ENCODE measurements around the gene NUP98. TPM values are rescaled to one million over a fixed set of nuclear protein-coding genes. Genes with fewer than 3 reads are reported as not detected.

NUP98 gene
- total and polyA plus RNA-seq, 2 of the 13 experiments (the other 11 are each of a cell fraction or from before 2014, with no cell fraction given), result 76.6 to 85.3 TPM

- TF ChIP-seq, protein P1, sequence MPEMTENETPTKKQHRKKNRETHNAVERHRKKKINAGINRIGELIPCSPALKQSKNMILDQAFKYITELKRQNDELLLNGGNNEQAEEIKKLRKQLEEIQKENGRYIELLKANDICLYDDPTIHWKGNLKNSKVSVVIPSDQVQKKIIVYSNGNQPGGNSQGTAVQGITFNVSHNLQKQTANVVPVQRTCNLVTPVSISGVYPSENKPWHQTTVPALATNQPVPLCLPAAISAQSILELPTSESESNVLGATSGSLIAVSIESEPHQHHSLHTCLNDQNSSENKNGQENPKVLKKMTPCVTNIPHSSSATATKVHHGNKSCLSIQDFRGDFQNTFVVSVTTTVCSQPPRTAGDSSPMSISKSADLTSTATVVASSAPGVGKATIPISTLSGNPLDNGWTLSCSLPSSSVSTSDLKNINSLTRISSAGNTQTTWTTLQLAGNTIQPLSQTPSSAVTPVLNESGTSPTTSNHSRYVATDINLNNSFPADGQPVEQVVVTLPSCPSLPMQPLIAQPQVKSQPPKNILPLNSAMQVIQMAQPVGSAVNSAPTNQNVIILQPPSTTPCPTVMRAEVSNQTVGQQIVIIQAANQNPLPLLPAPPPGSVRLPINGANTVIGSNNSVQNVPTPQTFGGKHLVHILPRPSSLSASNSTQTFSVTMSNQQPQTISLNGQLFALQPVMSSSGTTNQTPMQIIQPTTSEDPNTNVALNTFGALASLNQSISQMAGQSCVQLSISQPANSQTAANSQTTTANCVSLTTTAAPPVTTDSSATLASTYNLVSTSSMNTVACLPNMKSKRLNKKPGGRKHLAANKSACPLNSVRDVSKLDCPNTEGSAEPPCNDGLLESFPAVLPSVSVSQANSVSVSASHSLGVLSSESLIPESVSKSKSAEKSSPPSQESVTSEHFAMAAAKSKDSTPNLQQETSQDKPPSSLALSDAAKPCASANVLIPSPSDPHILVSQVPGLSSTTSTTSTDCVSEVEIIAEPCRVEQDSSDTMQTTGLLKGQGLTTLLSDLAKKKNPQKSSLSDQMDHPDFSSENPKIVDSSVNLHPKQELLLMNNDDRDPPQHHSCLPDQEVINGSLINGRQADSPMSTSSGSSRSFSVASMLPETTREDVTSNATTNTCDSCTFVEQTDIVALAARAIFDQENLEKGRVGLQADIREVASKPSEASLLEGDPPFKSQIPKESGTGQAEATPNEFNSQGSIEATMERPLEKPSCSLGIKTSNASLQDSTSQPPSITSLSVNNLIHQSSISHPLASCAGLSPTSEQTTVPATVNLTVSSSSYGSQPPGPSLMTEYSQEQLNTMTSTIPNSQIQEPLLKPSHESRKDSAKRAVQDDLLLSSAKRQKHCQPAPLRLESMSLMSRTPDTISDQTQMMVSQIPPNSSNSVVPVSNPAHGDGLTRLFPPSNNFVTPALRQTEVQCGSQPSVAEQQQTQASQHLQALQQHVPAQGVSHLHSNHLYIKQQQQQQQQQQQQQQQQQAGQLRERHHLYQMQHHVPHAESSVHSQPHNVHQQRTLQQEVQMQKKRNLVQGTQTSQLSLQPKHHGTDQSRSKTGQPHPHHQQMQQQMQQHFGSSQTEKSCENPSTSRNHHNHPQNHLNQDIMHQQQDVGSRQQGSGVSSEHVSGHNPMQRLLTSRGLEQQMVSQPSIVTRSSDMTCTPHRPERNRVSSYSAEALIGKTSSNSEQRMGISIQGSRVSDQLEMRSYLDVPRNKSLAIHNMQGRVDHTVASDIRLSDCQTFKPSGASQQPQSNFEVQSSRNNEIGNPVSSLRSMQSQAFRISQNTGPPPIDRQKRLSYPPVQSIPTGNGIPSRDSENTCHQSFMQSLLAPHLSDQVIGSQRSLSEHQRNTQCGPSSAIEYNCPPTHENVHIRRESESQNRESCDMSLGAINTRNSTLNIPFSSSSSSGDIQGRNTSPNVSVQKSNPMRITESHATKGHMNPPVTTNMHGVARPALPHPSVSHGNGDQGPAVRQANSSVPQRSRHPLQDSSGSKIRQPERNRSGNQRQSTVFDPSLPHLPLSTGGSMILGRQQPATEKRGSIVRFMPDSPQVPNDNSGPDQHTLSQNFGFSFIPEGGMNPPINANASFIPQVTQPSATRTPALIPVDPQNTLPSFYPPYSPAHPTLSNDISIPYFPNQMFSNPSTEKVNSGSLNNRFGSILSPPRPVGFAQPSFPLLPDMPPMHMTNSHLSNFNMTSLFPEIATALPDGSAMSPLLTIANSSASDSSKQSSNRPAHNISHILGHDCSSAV (CRISPR knock-in tag; IDR thresholded peaks at IDR 0.05; ENCODE audit: borderline replicate concordance), result no peak; the same call in 1 of the 2 replicates
- TF ChIP-seq GPN1 (CRISPR knock-in tag; IDR thresholded peaks at IDR 0.05; ENCODE audit: borderline replicate concordance) (no peak), NFYB (CRISPR knock-in tag; IDR thresholded peaks at IDR 0.05) (peak; percentile 92), HMGXB3 (CRISPR knock-in tag; IDR thresholded peaks at IDR 0.05; ENCODE audit: borderline replicate concordance) (peak; percentile 19; the same call in 1 of the 2 replicates), KDM1A (CRISPR knock-in tag; IDR thresholded peaks at IDR 0.05) (0 out of 2 replicates have a peak, but pooled peaks have one; percentile 41), ZNF180 (CRISPR knock-in tag; IDR thresholded peaks at IDR 0.05; ENCODE audit: borderline replicate concordance, low read depth) (no peak), ZNF83 (CRISPR knock-in tag; IDR thresholded peaks at IDR 0.05; ENCODE audit: borderline replicate concordance) (no peak), MEIS1 (CRISPR knock-in tag; IDR thresholded peaks at IDR 0.05; ENCODE audit: borderline replicate concordance) (peak; percentile 83; the same call in 1 of the 2 replicates)
- TF ChIP-seq, protein P2, sequence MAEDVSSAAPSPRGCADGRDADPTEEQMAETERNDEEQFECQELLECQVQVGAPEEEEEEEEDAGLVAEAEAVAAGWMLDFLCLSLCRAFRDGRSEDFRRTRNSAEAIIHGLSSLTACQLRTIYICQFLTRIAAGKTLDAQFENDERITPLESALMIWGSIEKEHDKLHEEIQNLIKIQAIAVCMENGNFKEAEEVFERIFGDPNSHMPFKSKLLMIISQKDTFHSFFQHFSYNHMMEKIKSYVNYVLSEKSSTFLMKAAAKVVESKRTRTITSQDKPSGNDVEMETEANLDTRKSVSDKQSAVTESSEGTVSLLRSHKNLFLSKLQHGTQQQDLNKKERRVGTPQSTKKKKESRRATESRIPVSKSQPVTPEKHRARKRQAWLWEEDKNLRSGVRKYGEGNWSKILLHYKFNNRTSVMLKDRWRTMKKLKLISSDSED (CRISPR knock-in tag; IDR thresholded peaks at IDR 0.05), result no peak
- TF ChIP-seq, protein P3, sequence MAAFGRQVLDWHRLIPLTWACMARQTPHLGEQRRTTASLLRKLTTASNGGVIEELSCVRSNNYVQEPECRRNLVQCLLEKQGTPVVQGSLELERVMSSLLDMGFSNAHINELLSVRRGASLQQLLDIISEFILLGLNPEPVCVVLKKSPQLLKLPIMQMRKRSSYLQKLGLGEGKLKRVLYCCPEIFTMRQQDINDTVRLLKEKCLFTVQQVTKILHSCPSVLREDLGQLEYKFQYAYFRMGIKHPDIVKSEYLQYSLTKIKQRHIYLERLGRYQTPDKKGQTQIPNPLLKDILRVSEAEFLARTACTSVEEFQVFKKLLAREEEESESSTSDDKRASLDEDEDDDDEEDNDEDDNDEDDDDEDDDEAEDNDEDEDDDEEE (CRISPR knock-in tag; IDR thresholded peaks at IDR 0.05), result peak; percentile 70
- TF ChIP-seq, protein P4, sequence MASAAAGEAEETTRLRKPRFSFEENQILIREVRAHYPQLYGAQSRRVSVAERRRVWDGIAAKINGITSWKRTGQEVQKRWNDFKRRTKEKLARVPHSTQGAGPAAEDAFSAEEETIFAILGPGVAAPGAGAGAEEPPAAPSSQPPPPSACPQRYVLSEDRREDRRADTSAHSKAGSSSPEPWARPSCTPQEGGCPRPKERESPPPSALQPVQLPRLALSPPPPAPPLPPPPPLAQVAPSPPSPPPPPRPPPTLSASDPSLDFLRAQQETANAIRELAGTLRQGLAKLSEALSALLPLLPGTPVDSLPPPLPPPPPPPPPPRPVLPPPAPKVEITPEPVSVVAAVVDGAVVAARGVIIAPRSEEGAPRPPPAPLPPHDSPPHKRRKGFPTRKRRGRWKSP (CRISPR knock-in tag; IDR thresholded peaks at IDR 0.05), result peak; percentile 94
Measured at GRCh38 chr11:3797329-3798090, at the start of gene NUP98 (continued).
